Vagina (tissue), 2 donors: ENCODE data around the gene ZNF37A. TPM values are rescaled to one million over a fixed set of nuclear protein-coding genes. Genes with fewer than 3 reads are reported as not detected.
A peak's percentile ranks its signal among the peaks of the same experiment; 100 is the strongest.
"Not testable (repeated sequence)": the region's sequence is repeated elsewhere in the genome, so short reads cannot be mapped to it uniquely, and the experiment has no call there.

ENCODE experiments used
- DNase-seq, 2 donors: peaks; one replicate each; pipeline ENCODE4 v3.0.0-alpha.2; 2017; ENCODE audit errors: extremely low spot score in 2 of 2
- H3K27ac ChIP-seq: fragments of 200-600 bp; sonication (generic); one replicate; pipeline ENCODE4 v1.5.1; 2019
- H3K27me3 ChIP-seq: fragments of 200-600 bp; sonication (generic); one replicate; pipeline ENCODE4 v1.5.1; 2019
- H3K36me3 ChIP-seq, 2 donors: fragments of 200-600 bp; sonication (generic); one replicate each; pipeline ENCODE4 v1.5.1; 2017 to 2019
- H3K4me1 ChIP-seq: fragments of 200-600 bp; sonication (generic); one replicate; pipeline ENCODE4 v1.5.1; 2019
- H3K4me3 ChIP-seq, 2 donors: fragments of 200-600 bp; sonication (generic); 1 replicate in 1 of 2; 2 replicates in 1 of 2; pipeline ENCODE4 v1.5.1; 2016 to 2019
- H3K9me3 ChIP-seq: fragments of 200-600 bp; sonication (generic); one replicate; pipeline ENCODE4 v1.5.1; 2019
- CTCF ChIP-seq, 3 experiments: fragments of 450-650 bp in 2 of 3; fragments of 200-600 bp in 1 of 3; sonication (generic) in 1 of 3; IDR thresholded peaks; one replicate each; pipeline ENCODE4 v1.5.1; 2017 to 2019; ENCODE audit warnings: antibody characterized with exemption in 3 of 3, mild to moderate bottlenecking in 2 of 3, moderate library complexity in 2 of 3
- POLR2A ChIP-seq, 2 donors: fragments of 450-650 bp; IDR thresholded peaks; one replicate each; pipeline ENCODE4 v1.6.1; 2017; ENCODE audit warnings: antibody characterized with exemption in 2 of 2, mild to moderate bottlenecking in 2 of 2, moderate library complexity in 2 of 2
- POLR2AphosphoS5 ChIP-seq, 2 donors: sonication (generic); formaldehyde crosslinking; IDR thresholded peaks; one replicate each; pipeline ENCODE4 v1.9.0; 2017; ENCODE audit warnings: antibody characterized with exemption in 2 of 2, mild to moderate bottlenecking in 2 of 2, low read depth in 1 of 2; ENCODE audit not compliant: insufficient read depth in 1 of 2
- intact Hi-C: fragments of 100-400 bp; cut with DNase I; formaldehyde crosslinking; loops from one replicate; pipeline ENCODE4 v1.15.1; 2023
- total RNA-seq: library from RNA; depleted of rRNA; stranded (reverse); fragments of >200 nt; gene quantifications from one replicate; pipeline ENCODE4 v1.2.3, GENCODE V29; 2016

The ZNF37A gene
- total RNA-seq, 1 donor from 2014 or later: 14.5 TPM

GRCh38 chr10:38070501-38070900 lies 23.6 kb upstream of the ZNF37A start:
- Histone ChIP-seq H3K36me3 (no peaks in the 10 kb centered on the region), H3K4me3 (no peak overlapping the region), H3K27ac (no peak overlapping the region), H3K4me1 (no peaks in the 10 kb centered on the region), H3K9me3 (no peaks in the 10 kb centered on the region), H3K27me3 (no peaks in the 10 kb centered on the region)
- intact Hi-C loops: no loop called here
- DNase-seq: no peak
- TF ChIP-seq POLR2A (IDR thresholded peaks at IDR 0.05) (no peak), POLR2AphosphoS5 (IDR thresholded peaks at IDR 0.05; ENCODE audit: insufficient read depth in 1 of 2, low read depth in 1 of 2) (no peak), CTCF (IDR thresholded peaks at IDR 0.05) (no peak)

- Histone ChIP-seq H3K4me3 (no peak overlapping the region), H3K27me3 (no peaks in the 10 kb centered on the region), H3K9me3 (no peaks in the 10 kb centered on the region), H3K36me3 (no peaks in the 10 kb centered on the region), H3K27ac (no peak overlapping the region), H3K4me1 (no peaks in the 10 kb centered on the region)
- no peak for DNase-seq
- intact Hi-C loops: no loop called here
- TF ChIP-seq POLR2AphosphoS5 (IDR thresholded peaks at IDR 0.05; ENCODE audit: insufficient read depth in 1 of 2, low read depth in 1 of 2) (no peak), POLR2A (IDR thresholded peaks at IDR 0.05) (no peak), CTCF (IDR thresholded peaks at IDR 0.05) (no peak)
These were observed 21.6 kb upstream of the ZNF37A start for GRCh38 chr10:38072552-38072951.

GRCh38 chr10:38076687-38077086 lies 17.4 kb upstream of the ZNF37A start:
- H3K4me1 ChIP-seq: no peaks in the 10 kb centered on the region
- no peaks in the 10 kb centered on the region for H3K9me3 ChIP-seq
- no peak for DNase-seq
- H3K4me3 ChIP-seq: no peak overlapping the region
- H3K36me3 ChIP-seq: no peaks in the 10 kb centered on the region
- no peak overlapping the region for H3K27ac ChIP-seq
- intact Hi-C loops: no loop called here
- TF ChIP-seq POLR2AphosphoS5 (IDR thresholded peaks at IDR 0.05; ENCODE audit: insufficient read depth in 1 of 2, low read depth in 1 of 2) (no peak), CTCF (IDR thresholded peaks at IDR 0.05) (no peak), POLR2A (IDR thresholded peaks at IDR 0.05) (no peak)
- H3K27me3 ChIP-seq: no peaks in the 10 kb centered on the region

GRCh38 chr10:38093318-38093717 lies 819 bp upstream of the ZNF37A start:
- Histone ChIP-seq H3K4me3 (peak overlapping the region; percentile 67 to 90), H3K4me1 (peaks cover 22% of the 10 kb centered on the region), H3K36me3 (peaks cover 0 to 23% of the 10 kb centered on the region in 2 donors)
- not testable (repeated sequence) for DNase-seq, H3K9me3 ChIP-seq, H3K27ac ChIP-seq, H3K27me3 ChIP-seq
- intact Hi-C loops: loop anchor here (10.0 kb wide), 1 partner anchor 119 kb away; the partner anchor contains the start of gene ZNF25

GRCh38 chr10:38093816-38094157 lies 350 bp upstream of the ZNF37A start:
- Histone ChIP-seq H3K27ac (peak overlapping the region; percentile 87), H3K4me1 (peaks cover 22% of the 10 kb centered on the region), H3K27me3 (no peaks in the 10 kb centered on the region), H3K4me3 (peak overlapping the region; percentile 67 to 90), H3K9me3 (no peaks in the 10 kb centered on the region), H3K36me3 (peaks cover 0 to 27% of the 10 kb centered on the region in 2 donors)
- TF ChIP-seq POLR2AphosphoS5 (IDR thresholded peaks at IDR 0.05; ENCODE audit: insufficient read depth in 1 of 2, low read depth in 1 of 2) (no peak), CTCF (IDR thresholded peaks at IDR 0.05) (no peak), POLR2A (IDR thresholded peaks at IDR 0.05) (peak in 1 of 2 donors; percentile 9)
- DNase-seq: no peak
- intact Hi-C loops: loop anchor here (10.0 kb wide), 1 partner anchor 119 kb away; the partner anchor contains the start of gene ZNF25
